Mammary epithelial cell (primary cell): ENCODE data around the gene NUDT4B.
"Not testable (repeated sequence)": the region's sequence is repeated elsewhere in the genome, so short reads cannot be mapped to it uniquely, and the experiment has no call there.

Source experiments
- EZH2 ChIP-seq: IDR thresholded peaks from 2 replicates; pipeline ENCODE4 v1.6.1; 2012; ENCODE audit warnings: low read length, inconsistent platforms, borderline replicate concordance
- TF ChIP-seq, protein P1 (sequence below), 2 donors: IDR thresholded peaks in 1 of 2; conservative IDR thresholded peaks in 1 of 2; 2 replicates each; pipeline ENCODE4 v1.5.1; 2011 to 2012; ENCODE audit warnings: inconsistent platforms in 2 of 2, low read length in 2 of 2, mild to moderate bottlenecking in 2 of 2, control low read depth in 1 of 2, low read depth in 1 of 2; ENCODE audit not compliant: insufficient read depth in 1 of 2; ENCODE audit errors: extremely low read depth in 1 of 2

DNA sequence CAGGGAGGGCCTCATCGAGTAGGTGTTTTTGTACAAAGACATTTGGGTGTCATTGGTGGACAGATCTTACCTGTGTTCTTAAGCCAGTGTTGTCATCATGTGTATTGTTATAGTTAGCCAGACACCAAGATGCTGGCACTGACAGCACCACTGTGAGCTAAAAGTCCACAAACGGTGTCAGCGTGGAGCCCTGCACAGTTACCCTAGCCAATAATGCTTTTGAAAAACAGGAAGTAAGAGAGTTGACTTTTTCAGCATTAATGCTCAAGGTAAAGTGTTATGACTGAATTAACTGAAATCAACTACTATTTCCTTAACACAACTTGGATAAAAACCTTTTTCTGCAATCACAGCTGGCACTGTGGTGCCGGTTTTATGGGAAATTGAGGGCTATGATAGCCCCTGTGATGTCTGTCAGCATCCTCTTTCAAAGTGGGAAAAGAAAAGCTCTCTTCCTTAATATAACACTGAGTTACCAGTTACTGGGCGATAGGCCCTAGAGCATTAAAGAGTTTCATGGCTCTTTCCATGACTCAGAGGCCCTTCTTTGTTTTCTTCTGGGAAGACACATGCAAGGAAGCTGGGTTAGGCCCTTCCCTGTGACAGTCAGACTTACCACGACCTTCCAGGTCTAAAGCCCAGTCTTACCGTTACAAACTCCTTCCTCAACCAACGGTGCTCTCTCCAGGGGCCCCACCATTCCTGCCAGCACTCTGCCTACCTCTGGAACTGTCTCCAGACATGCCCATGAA lies 37.6 kb upstream of the NUDT4B start:
- TF ChIP-seq, protein P1, sequence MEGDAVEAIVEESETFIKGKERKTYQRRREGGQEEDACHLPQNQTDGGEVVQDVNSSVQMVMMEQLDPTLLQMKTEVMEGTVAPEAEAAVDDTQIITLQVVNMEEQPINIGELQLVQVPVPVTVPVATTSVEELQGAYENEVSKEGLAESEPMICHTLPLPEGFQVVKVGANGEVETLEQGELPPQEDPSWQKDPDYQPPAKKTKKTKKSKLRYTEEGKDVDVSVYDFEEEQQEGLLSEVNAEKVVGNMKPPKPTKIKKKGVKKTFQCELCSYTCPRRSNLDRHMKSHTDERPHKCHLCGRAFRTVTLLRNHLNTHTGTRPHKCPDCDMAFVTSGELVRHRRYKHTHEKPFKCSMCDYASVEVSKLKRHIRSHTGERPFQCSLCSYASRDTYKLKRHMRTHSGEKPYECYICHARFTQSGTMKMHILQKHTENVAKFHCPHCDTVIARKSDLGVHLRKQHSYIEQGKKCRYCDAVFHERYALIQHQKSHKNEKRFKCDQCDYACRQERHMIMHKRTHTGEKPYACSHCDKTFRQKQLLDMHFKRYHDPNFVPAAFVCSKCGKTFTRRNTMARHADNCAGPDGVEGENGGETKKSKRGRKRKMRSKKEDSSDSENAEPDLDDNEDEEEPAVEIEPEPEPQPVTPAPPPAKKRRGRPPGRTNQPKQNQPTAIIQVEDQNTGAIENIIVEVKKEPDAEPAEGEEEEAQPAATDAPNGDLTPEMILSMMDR (conservative IDR thresholded peaks at IDR 0.05 in 1 of 2, IDR thresholded peaks at IDR 0.05 in 1 of 2; ENCODE audit: extremely low read depth in 1 of 2, insufficient read depth in 1 of 2, low read depth in 1 of 2, low read length in 2 of 2): not testable (repeated sequence)
- not testable (repeated sequence) for TF ChIP-seq EZH2
